Right forelimb (tissue), 1 donor: ENCODE results near the gene CYP2D6.
"Not testable (repeated sequence)": the region's sequence is repeated elsewhere in the genome, so short reads cannot be mapped to it uniquely, and the experiment has no call there.

Experiments used
- DNase-seq: peaks from one replicate; pipeline ENCODE4 v3.0.0-alpha.2; 2018

Gene CYP2D6

GRCh38 chr22:42132457-42132856 is 1.8 kb upstream of the CYP2D6 start:
- no peak for DNase-seq

- DNase-seq = no peak
These were observed 952 bp upstream of the CYP2D6 start for GRCh38 chr22:42131562-42131961.

GRCh38 chr22:42130182-42130581 is 428 bp downstream of the CYP2D6 start:
- DNase-seq = not testable (repeated sequence)

GRCh38 chr22:42128776-42129694 is 1.6 kb downstream of the CYP2D6 start:
- DNase-seq = not testable (repeated sequence)

- not testable (repeated sequence) for DNase-seq
These were observed 2.6 kb downstream of the CYP2D6 start for GRCh38 chr22:42128007-42128406.

- DNase-seq = no peak
These were observed 3.0 kb downstream of the CYP2D6 start for GRCh38 chr22:42127606-42128005.

GRCh38 chr22:42123529-42123928 is 7.1 kb downstream of the CYP2D6 start:
- not testable (repeated sequence) for DNase-seq

- DNase-seq = not testable (repeated sequence)
These were observed 10.2 kb downstream of the CYP2D6 start for GRCh38 chr22:42120231-42121021.

- no peak for DNase-seq
These were observed 13.7 kb downstream of the CYP2D6 start for GRCh38 chr22:42116848-42117424.

GRCh38 chr22:42115420-42115830 is 15.2 kb downstream of the CYP2D6 start:
- not testable (repeated sequence) for DNase-seq

GRCh38 chr22:42114721-42115120 is 15.9 kb downstream of the CYP2D6 start:
- DNase-seq = no peak

- DNase-seq = not testable (repeated sequence)
These were observed 17.8 kb downstream of the CYP2D6 start for GRCh38 chr22:42112793-42113192.

GRCh38 chr22:42111798-42112197 is 18.8 kb downstream of the CYP2D6 start:
- DNase-seq = no peak

- no peak for DNase-seq
These were observed 21.8 kb downstream of the CYP2D6 start for GRCh38 chr22:42108848-42109247.

GRCh38 chr22:42104332-42104860 is 26.2 kb downstream of the CYP2D6 start:
- DNase-seq = not testable (repeated sequence)

GRCh38 chr22:42101199-42101598 is 29.4 kb downstream of the CYP2D6 start:
- DNase-seq = no peak

- DNase-seq = no peak
These were observed 39.2 kb downstream of the CYP2D6 start for GRCh38 chr22:42091455-42091782.

- peak; percentile 97 for DNase-seq
These were observed 39.8 kb downstream of the CYP2D6 start, which contains the start of gene NDUFA6 for GRCh38 chr22:42090596-42091454. TSS of gene NDUFA6 (minus strand) at chr22:42090772. CDS start at chr22:42090744, 28 bp downstream.

GRCh38 chr22:42086051-42086450 is 44.6 kb downstream of the CYP2D6 start:
- DNase-seq = no peak

GRCh38 chr22:42084874-42085273 is 45.7 kb downstream of the CYP2D6 start:
- no peak for DNase-seq

- no peak for DNase-seq
These were observed 47.5 kb downstream of the CYP2D6 start for GRCh38 chr22:42083119-42083518.

- no peak for DNase-seq
These were observed 50.3 kb downstream of the CYP2D6 start for GRCh38 chr22:42080287-42080686.
